A549 (cell line): ENCODE data around the gene ABCC9.

Experiments
- CBX8 ChIP-seq: fragments of 200-600 bp; sonication (generic); IDR thresholded peaks from 2 replicates; pipeline ENCODE4 v1.6.1; 2016
- CTCF ChIP-seq: fragments of >200 bp; sonication (Bioruptor Twin); formaldehyde crosslinking; IDR thresholded peaks from 3 replicates; pipeline ENCODE4 v1.5.1; 2016
- EP300 ChIP-seq, 2 experiments: fragments of >200 bp; sonication (Bioruptor Twin); formaldehyde crosslinking; IDR thresholded peaks; 2 replicates in 1 of 2; 3 replicates in 1 of 2; pipeline ENCODE4 v1.6.1; 2016 to 2017
- ESRRA ChIP-seq: fragments of 150-350 bp; IDR thresholded peaks from 2 replicates; pipeline ENCODE4 v1.6.1; 2014; ENCODE audit warnings: mild to moderate bottlenecking, low read length, borderline replicate concordance
- GATA3 ChIP-seq: IDR thresholded peaks from 2 replicates; pipeline ENCODE4 v1.6.1; 2012; ENCODE audit warnings: borderline replicate concordance
- JUNB ChIP-seq: fragments of >200 bp; sonication (Bioruptor Twin); formaldehyde crosslinking; IDR thresholded peaks from 2 replicates; pipeline ENCODE4 v1.6.1; 2016
- KDM1A ChIP-seq: fragments of 200-600 bp; sonication (generic); IDR thresholded peaks from 2 replicates; pipeline ENCODE4 v1.6.1; 2016; ENCODE audit warnings: low read depth, mild to moderate bottlenecking
- POLR2A ChIP-seq: IDR thresholded peaks from 2 replicates; pipeline ENCODE4 v1.6.1; 2012; ENCODE audit warnings: mild to moderate bottlenecking, low read length
- RAD21 ChIP-seq, 2 experiments: fragments of >200 bp in 1 of 2; sonication (Bioruptor Twin) in 1 of 2; formaldehyde crosslinking in 1 of 2; IDR thresholded peaks in 1 of 2; conservative IDR thresholded peaks in 1 of 2; 2 replicates in 1 of 2; 3 replicates in 1 of 2; pipeline ENCODE4 v1.6.1; 2012 to 2018; ENCODE audit warnings: inconsistent platforms in 1 of 2
- RCOR1 ChIP-seq: fragments of 150-350 bp; IDR thresholded peaks from 2 replicates; pipeline ENCODE4 v1.6.1; 2014; ENCODE audit warnings: antibody characterized with exemption, low read length, low read depth
- TP53 ChIP-seq: fragments of 250-450 bp; sonication (Bioruptor Pico); IDR thresholded peaks from 2 replicates; pipeline ENCODE4 v1.5.0; 2021; ENCODE audit warnings: mild to moderate bottlenecking, moderate library complexity
- TF ChIP-seq, protein P1 (sequence below): IDR thresholded peaks from 2 replicates; pipeline ENCODE4 v1.6.1; 2012

DNA sequence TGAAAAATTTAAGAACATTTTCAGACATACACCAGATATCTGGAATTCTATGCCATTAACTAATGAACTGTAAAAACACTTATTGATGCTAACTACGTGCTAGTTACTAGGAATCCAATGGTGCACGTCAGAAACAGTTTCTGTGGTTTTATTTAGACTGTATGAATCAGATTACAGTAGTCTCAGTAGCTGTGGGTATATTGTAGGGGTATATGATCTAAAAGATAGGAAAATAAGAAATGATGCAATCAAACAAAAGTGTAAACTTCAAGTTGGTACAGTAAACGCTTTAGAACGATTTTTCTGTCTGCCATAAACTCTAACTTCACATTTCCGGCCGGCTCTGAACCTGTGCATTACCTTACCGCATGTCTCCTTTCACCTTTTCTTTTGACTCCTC, 2.3 kb downstream of the ABCC9 start:
- no peak for TF ChIP-seq CTCF
- TF ChIP-seq POLR2A, result no peak
- TF ChIP-seq RAD21 (conservative IDR thresholded peaks at IDR 0.05 in 1 of 2, IDR thresholded peaks at IDR 0.05 in 1 of 2), result no peak
- no peak for TF ChIP-seq RCOR1
- no peak for TF ChIP-seq EP300 (IDR thresholded peaks at IDR 0.05)
- no peak for TF ChIP-seq ESRRA
- TF ChIP-seq JUNB, result no peak
- TF ChIP-seq GATA3, result no peak
- TF ChIP-seq, protein P1, sequence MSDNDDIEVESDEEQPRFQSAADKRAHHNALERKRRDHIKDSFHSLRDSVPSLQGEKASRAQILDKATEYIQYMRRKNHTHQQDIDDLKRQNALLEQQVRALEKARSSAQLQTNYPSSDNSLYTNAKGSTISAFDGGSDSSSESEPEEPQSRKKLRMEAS, result no peak
- no peak for TF ChIP-seq TP53 (CRISPR knock-in tag)
- TF ChIP-seq CBX8, result no peak
- TF ChIP-seq KDM1A, result no peak
